Right forelimb (tissue), 1 donor: ENCODE data around the gene ATG10.
"Not testable (repeated sequence)": the region's sequence is repeated elsewhere in the genome, so short reads cannot be mapped to it uniquely, and the experiment has no call there.

Source experiments
- DNase-seq: peaks from one replicate; pipeline ENCODE4 v3.0.0-alpha.2; 2018

The ATG10 gene

DNA sequence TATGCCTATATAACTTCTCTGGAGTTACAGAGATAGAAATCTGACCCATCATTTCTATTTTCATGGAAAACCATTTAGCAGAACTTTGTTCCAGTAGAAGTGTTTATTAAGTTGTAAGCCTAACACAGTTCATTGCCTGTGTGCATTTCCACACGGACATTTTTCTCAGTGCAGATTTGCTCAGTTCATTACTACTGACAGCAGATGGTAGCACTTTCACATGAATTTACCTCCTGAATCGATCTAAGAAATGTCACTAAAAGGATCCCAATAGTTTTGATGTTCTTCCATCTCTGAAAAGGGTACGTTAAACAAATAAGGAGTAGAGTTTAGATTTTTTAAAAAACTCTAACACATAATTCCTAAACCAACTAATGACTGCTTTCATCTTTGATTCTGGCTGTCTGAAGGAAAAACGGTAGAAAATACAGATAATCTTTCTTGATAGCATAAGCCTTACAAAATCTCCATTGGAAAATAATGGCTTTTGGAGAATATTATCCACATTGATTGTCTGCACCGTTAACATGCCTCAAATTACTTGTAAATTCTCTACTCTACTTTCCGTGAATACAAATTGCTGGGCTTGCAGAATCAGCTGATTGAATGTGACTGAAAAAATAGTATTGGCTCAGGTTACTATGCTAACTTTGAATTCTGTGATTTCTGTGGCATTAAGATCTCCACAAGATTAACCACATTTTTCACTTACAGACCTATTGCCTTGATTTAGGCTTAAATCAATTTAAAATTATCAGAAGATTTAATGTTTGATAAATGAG lies 273.2 kb downstream of the ATG10 start:
- DNase-seq, result no peak

DNA sequence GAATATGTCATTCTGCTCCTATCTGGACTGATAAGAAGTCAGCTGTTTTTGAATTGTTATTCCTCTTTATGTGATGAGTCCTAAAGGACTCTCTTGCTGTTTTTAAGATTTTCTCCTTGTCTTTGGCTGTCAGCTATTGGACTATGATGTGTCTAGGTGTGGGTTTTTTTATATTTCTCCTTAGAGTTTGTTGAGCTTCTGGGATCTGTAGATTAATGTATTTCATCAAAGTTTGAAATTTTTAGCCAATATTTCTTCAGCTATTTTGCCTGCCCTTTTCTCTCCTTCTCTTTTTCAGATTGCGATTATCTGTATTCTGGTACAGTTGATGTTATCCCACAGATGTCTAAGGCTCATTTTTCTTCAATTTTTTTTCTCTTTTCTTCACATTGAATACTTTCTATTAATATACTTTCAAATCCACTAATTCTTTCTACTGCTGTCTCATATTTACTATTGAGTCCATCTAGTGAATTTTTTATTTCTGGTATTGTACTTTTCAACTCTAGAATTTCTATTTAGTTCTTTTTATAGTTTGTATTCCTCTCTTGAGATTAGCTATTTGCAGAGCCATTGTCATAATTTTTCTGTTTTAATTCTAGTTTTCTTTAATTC lies 275.2 kb downstream of the ATG10 start:
- DNase-seq, result no peak

DNA sequence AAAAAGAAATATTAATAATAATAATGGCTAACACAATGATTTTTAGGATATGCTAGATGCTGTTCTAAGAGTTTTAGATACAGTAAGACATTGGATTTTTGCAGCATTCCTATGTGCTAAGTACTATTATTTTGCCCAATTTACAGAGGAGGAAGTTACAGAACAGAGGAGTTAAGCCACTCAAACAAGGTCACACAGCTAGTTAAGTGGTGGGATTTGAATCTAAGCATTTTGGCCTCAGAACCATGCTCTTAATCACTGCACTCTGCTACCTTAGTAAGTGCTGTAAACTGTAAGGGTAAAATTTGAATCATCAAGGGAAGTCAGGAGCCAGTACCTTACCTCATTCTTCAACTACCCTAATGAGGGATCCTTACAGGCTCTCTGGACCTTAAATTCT lies 280.9 kb downstream of the ATG10 start:
- DNase-seq, result no peak

DNA sequence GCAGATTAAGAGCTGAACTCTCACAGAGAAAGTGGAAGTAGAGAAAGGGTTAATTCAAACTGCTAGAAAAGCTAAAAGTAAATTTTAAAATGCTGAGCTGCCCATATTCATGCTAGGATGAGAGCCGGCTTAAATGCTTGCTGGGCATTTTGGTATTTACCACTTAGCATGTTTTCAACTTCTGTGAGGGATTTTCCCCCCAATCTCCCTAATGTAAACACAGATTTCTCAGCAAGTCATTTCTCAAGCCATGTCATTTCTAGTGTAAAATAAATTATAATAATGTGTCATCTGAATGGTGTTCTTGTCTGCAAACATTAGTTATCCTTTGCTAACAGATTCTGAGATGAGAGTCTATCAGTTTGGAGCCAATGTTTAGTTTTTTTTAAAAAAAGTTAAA lies 284.0 kb downstream of the ATG10 start:
- DNase-seq, result no peak

DNA sequence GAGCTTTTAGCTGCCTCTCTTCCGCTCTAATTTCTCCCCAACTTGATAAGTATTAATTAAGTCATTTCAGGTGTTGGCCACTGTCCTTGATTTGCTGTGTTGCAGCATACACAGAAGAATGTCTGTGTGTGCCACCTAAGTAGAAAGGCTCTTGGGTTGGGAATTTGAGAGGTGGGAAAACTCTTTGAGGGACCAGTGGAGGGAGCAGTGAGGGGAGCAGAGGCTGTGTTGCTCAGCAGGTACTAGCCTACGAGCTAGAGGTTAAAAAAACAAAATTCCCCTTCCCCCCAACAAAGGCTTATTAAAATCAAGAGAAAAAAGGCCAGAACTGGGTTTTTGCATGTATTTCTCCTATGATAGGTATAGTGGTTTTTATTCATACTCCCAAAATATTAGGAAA lies 285.4 kb downstream of the ATG10 start:
- no peak for DNase-seq

DNA sequence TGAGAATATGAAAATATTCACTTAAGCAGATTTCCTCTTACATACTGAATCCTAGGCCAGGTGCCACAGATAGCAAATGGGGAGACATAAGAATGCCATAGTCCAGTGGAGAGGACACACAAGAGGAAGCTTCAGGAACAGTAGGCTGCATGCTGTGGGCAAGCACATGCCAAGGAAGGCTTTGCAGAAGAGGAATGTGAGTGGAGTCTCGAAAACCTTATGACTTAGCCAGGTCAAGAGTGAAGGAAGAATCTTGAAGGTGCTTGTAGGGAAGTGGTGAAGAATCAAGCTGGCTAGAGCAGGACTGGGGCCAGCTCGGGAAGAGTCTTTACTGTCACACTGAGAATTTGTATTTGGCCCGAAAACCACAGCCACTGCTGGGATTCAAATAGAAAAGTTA lies 285.9 kb downstream of the ATG10 start:
- DNase-seq, result no peak

DNA sequence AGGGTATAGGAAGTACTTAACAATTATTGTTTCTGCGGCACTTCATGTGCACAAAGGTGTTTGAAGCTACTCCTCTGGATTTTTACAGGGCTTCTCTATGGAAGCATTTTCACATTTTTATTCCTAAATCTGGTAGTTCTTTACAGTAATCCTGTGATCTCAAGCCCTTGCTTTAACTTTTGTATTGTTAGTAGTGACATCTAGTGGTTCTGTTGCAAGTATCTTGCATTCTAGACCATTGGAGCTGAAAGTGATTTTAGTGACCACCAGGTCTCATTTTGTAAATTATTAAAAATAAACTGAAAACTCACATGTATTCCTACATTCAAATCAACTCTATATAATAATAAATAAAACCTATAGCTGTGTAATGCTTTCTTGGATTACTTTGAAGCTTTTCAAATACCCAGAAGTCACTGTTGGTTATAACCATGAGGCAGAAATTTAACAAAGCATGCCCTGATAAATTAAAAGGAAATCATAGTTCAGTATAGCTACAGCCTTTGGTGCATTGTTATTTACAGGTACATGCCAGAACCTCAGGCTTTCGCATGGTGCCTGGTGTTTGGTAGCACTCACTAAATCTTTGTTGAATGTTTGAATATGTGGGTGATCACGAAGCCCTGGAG lies 287.5 kb downstream of the ATG10 start:
- no peak for DNase-seq

DNA sequence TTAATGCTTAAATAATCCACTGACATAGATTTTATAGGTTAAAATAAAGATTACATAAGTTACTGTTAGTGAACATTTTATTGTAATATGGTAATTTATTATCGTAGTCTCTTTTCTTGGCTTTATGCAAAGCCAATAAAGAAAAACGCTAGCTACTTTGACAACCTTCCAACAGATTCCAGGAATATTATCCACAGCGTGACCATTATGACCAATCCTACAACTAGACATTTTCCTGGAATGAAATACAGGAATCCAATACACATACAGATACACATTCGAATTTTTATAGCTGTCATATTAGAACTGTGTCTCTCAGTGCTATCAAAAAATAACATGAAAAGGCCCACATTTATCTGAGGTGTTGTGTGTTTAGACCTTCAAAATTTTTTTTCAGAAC lies 293.2 kb downstream of the ATG10 start:
- no peak for DNase-seq

DNA sequence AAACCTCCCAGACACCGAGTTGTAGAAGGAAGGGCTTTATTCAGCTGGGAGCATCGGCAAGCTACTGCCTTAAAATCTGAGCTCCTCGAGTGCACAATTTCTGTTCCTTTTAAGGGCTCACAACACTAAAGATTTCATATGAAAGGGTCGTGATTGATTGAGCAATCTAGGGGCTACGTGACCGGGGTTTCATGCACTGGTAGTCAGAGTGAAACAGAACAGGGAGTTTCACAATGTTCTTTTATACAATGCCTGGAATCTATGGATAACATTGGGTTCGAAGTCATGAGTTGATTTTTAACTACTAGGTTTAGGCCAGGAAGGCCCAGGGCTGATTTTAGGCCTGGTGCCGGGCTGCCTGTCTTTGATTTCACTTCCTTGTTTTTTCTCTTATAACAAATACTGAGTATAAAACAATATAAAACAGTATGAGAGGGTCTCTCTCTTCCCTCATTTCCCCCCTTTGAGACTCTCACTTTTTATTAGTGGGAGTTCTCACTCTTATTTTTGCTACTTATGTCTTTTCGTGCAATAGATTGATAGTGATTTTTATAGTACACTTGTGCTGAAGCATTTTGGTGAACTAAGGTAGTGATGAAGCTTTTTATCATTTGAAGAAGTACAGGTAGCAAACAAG lies 295.6 kb downstream of the ATG10 start:
- DNase-seq, result not testable (repeated sequence)

DNA sequence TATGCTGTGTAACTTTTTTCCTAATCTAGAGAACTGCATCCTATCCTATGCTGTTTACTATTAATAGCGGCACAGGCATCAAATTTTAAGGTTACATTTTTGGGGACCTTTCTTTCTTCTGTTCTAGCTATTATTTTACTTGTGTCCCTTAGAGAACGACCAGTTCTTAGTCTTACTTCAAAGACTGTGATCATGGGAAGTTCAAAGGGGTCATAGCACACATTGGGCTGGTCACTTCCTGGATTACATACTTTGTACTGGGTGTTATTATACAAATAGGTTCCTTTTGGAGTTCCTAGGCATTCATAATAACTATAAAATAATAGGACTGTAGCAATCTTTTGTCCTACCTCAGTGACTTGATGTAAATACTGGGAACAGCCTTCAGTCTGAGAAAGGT lies 297.5 kb downstream of the ATG10 start:
- DNase-seq, result not testable (repeated sequence)

DNA sequence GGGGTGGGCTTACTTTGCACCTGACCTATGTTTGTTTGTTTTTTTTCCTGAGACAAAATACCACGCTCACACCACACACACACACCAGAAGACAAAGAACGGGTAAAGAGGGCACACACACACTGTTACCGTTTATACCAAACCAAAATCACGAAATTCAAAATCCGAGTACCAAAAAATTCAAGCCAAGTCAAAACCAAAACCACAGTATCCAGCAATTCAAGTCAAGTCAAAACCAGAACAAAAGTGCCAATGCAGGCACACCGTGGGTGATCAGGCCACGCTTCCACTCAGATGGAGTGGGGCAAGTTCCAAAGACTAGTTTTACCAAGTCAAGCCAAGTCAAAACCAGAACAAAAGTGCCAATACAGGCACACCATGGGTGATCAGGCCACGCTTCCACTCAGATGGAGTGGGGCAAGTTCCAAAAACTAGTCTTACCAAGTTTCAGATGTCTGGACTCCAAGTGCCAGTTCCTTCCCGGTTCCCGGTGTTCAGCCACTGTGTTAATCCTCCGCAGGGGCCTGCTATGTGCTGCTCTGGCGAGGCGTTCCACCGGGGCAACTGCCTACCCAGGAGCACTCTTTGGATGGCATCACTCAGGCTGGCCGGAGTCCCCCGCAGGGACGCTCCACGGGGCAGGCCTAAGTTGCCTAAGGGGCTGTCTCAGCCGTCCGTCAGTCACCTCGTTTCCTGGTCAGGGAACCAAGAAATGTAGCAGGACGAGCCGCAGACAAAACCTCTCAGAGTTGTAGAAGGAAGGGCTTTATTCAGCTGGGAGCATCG lies 300.9 kb downstream of the ATG10 start:
- not testable (repeated sequence) for DNase-seq

DNA sequence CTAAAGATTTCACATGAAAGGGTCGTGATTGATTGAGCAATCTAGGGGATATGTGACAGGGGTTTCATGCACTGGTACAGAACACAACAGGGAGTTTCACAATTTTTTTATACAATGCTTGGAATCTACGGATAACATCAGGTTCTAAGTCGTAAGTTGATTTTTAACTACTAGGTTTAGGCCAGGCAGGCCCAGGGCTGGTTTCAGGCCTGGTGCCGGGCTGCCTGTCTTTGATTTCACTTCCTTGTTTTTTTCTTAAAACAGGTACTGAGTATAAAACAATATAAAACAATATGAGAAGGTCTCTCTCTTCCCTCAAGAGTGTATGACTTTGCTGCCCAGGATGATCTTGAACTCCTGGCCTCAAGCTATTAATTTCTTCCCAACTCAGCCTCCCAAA lies 301.6 kb downstream of the ATG10 start:
- not testable (repeated sequence) for DNase-seq

DNA sequence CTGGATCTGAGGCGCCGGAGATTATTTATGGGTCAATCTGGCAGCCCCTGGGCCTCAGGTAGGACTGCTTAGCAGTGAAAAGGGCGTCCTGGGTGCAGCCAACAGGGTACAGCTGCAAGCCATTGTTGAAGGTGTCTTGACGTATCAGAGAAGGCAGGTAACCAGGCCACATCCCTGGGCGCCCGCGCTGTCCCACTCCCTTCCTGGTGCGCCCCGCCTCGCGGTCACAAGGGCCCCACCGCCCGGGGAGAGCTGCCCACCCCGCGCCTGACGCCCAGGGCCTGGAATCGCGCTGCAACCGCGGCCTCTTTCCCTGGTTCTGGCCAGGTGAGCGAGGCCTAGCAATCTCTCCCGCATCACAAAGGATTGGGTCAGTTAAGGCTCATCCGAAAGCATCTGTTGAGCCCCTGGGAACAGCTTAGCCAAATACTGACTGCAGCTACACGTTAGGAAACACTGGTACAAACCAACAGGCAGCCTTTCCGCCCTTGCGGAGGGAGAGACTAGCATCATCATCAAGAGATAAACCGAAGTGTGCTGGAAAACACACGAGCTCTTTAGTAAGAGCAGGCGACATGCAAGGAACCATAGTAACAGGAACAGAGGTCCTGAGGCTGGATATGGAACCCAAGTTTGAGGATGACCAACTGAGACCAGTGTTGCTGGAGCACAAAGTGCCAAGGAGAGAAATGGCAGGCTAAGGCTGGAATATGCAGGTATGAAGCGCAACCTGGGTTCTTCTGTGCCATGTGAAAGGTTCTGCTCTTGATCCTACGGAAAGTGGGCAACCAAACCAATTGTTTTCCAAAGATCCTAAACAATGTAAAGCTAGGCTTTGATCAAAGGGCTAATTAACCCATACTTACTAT lies 302.8 kb downstream of the ATG10 start:
- DNase-seq, result no peak

DNA sequence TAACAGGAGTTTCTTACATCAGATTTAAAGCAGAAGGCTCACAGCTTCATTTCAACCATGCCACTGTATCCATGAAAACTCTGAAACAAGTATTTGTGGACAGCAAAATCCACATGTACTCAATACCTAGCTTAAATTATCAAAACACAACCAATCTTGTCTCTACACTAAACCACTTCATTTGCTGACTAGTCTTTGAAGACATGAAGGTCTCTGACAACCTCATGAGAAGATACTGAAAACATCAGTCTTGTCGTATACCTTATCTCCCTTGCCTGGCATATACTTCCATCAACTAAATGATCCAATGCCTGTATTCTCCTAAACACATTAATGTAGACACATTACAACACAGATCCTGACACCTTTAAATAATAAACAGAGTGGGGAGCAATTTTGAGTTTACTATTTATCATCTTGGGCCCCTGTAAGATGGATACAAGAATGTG lies 303.4 kb downstream of the ATG10 start:
- no peak for DNase-seq

DNA sequence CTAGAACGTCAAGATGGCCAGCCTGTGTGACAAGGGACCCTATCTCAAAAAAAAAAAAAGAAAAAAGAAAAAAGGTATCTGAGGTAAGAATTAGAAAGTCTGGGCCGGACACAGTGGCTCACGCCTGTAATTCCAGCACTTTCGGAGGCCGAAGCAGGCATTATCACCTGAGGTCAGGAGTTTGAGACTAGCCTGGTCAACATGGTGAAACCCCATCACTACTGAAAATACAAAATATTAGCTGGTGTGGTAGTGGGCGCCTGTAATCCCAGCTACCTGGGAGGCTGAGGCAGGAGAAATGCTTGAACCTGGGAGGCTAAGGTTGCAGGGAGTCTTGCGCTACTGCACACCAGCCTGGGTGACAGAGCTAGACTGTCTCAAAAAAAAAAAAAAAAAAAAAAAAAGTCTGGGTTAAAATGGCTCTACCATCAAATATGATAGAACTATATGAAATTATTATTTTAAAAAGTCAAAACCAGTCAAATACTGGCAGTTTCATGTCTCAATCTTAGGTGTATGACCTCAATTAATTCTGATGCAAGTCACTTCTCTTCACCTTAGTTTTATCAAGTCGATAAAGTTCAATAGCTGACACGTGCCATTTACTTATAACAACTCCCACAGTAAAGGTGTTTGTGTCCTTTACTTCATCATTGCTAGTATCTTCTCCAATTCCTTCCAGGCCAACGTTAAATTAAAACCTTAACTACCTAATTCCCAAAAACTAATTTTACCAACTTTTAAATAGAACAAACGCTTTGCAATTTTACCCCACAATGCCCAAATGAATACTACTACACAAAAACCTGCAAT lies 305.2 kb downstream of the ATG10 start:
- DNase-seq, result no peak

DNA sequence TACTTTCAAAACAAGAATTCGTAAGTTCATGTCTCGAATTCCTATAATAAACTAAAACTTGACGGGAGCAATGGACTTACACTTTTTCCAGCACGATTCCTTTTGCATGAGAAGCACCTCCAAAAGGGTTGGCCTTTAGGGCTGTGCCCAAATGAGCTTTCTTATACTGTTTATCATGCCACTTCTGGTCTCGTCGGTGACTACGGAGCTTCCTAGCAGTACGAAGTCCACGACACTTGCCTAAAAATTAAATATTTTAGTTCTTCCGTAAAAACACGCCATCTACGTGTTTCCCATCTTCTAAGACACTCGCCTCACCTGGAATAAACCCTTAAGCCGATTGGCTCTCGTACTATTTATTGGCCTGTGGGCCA lies 305.8 kb downstream of the ATG10 start:
- DNase-seq, result no peak

DNA sequence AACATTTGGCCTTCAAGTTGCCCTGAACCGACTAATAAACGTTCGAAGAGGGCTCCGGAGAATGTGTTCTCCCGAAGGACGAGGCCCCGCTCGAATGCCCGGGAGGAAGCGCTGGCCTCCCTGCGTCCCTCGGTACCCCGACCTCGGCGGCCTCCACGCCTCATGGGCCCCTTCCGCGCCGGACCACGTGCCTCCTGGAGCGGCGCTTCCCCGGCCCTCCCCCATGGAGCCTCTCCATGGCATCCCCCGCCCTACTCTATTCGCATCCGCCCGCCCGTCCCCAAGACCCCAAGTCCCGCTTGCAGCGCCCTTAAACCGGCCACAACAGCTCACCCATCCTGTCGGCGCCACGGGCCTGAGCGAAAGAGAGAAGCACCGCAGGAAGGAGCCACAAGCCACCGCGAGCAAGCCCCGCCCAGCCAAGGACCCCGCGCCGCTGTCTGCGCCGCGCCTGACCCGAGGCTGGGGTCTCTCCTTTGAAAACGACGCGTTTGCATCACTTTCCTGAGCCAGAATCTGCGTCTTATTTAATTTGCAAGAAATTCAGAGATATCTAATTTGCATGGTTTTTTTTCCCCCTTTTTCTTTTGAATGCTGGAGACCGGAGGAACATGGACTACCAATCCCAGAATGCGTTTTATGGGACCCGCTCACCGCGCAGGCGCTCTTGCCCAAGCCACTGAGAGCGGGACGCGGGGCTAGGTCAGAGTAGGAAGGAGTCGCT lies 306.3 kb downstream of the ATG10 start, which contains the start of gene RPS23:
Gene RPS23, minus strand, starts transcription at position 368 of the 724 bp plus-strand sequence. Its CDS starts 31 bp downstream, at position 337.
- DNase-seq, result peak; percentile 95

DNA sequence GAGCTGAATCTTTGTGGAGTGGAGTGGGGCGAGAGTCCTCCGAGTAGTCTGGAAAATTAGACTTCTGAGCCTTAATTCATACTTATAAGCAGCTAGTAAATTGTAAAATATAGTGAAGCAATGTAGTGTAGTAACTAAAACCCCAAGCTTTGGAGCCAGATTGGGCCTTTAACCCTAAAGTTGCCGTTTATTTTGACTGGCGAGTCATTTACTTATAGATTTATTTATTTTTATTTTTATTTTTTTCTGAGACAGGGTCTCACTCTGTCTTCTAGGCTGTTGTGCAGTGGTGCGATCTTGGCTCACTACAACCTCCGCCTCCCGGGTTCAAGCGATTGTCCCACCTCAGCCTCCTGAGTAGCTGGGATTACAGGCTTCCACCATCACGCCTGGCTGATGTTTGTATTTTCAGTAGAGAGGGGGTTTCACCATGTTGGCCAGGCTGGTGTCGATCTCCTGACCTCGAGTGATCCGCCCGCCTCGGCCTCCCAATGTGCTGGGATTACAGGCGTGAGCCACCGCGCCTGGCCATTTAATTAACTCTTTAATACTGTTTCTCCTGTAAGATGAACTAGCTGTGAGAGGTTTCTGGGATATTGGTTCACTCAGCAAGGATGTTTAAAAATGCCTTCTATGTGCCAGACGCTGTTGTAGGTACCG lies 307.0 kb downstream of the ATG10 start:
- DNase-seq, result no peak

DNA sequence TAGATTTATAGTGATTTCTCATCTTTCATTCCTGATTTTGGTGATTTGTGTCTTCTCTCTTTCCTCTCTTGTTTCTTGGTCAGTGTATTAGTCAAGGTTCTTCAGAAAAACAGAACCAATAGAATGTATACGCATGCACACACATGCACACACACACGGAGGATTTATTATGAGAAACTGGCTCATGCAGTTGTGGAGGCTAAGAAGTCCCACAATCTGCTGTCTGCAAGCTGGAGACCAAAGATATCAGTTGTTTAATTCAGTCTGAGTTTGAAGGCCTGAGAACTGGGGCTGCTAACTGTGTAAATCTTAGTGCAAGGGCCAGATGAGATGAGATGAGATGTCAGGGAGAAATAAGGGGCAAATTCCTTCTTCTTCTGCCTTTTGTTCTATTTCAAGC lies 312.1 kb downstream of the ATG10 start:
- no peak for DNase-seq

DNA sequence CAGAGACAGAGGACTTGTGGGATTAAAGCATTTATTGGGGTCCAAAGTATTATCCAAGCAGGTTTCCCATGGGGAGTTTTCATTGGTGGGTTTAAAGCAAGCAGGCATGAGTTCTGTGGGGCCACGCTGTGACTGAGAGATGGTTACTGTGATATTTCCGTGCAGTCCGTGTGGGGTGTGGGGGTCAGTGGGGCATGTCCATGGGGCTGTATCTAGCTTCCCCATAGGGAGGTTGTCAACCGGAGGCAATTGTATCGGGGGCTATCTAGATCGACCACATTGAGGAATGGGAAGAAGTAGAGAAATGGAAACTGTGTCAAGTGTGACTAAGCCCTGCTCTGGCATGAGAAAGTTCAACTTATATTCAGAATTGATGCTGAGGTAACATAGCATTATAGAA lies 313.4 kb downstream of the ATG10 start:
- DNase-seq, result no peak
